IPS-18c (cell line): ENCODE measurements around the gene TMEM97.

Source experiments
- H3K4me3 ChIP-seq: 2 replicates; pipeline ENCODE4 v1.7.0; 2013; ENCODE audit warnings: low read depth, mild to moderate bottlenecking, low read length, moderate library complexity; ENCODE audit not compliant: insufficient read depth
- H3K9me3 ChIP-seq: one replicate; pipeline ENCODE4 v1.6.1; 2013; ENCODE audit warnings: mild to moderate bottlenecking, low read length, moderate library complexity; ENCODE audit not compliant: control insufficient read depth, insufficient read depth

Gene TMEM97

DNA sequence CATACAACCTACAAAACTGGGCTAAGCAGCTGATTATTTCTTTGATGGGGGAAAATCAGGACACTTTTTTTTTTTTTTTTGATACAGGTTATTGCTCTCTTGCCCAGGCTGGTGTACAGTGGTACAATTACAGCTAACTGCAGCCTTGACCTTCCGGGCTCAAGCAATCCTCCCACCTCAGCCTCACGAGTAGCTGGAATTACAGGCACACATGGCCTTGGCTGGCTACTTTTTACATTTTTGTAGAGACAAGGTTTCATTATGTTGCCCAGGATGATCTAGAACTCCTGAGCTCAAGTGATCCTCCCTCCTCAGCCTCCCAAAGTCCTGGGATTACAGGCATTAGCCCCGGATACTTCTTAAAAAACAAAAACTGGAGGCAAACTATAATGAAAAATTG, 20.6 kb upstream of the TMEM97 start:
- no peaks in the 10 kb centered on the region for H3K9me3 ChIP-seq
- no peak overlapping the region for H3K4me3 ChIP-seq

DNA sequence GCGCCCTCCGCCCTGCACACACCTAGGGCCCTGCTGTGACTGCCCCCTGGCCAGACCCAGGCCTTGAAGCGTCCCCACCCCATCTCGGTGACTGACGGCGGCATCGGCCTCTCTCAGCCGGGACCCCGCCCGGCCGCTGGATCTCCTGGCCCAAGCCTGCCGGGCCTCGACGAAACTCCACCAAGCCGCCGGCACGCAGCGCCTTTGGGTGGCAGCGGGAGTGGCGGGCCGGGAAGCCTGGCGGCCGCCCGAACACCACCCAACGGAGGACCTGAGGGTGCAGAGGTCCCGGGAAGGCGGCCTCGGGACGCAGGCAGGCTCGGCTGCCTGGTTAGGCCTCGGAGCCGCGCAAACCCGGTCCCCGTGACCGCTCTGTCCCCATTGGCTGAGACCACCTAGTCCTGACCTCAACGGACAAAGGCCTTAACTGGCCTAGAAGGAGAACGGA, 12.0 kb upstream of the TMEM97 start:
- Histone ChIP-seq H3K9me3 (no peaks in the 10 kb centered on the region), H3K4me3 (no peak overlapping the region)

DNA sequence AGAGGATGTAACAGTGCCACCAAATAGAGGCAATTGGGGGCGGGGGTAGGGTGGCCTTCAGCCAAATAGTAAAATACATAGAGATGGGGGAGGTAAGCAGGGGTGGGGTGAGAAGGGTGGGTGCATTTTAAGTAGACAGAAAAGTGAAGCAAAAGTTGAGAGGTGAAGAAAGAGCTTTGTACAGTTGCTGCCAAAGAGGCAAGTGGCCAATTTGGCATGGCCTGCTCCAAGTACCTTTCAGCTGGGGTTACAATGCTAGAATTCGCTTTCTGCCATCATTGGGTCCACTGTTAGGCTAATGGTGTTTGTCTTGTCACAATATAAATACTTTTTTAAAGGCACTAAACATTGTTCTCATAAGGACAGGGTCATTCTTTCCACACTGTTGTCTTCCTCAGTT, 5.2 kb upstream of the TMEM97 start:
- H3K9me3 ChIP-seq: no peaks in the 10 kb centered on the region
- H3K4me3 ChIP-seq: no peak overlapping the region

DNA sequence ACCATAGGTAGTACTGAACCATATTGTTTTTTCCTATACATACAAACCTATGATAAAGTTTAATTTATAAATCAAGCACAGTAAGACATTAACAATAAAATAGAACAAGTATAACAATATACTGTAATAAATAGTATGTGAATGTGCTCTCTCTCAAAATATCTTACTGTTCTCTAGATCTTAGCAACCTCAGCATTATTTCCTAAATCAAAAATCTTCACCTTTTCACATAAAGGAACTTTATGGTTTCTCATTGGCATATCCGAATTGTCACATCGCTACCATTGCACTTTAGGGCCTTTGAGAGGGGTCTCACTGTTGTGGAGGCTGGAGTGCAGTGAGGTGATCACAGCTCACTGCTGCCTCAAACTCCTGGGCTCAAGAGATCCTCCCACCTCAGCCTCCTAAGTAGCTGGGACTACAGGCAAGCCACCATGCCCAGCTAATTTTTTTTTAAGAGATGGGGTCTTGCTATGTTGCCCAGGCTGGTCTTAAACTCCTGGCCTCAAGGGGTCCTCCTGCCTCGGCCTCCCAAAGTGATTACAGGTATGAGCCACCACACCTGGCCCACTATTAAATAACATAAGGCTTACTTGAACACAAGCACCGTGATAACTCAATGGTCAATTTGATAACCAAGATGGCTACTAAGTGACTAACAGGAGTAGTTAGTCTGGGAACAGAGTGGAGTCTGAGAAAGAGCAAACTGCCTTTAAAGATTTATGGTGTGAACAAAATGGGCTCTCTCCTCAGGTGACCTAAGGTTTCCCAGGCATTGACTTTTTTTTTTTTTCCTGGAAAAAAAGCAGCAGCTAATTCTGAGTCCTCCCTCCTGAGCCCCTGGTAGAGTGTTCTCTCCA, 2.9 kb upstream of the TMEM97 start:
- H3K4me3 ChIP-seq: no peak overlapping the region
- no peaks in the 10 kb centered on the region for H3K9me3 ChIP-seq

DNA sequence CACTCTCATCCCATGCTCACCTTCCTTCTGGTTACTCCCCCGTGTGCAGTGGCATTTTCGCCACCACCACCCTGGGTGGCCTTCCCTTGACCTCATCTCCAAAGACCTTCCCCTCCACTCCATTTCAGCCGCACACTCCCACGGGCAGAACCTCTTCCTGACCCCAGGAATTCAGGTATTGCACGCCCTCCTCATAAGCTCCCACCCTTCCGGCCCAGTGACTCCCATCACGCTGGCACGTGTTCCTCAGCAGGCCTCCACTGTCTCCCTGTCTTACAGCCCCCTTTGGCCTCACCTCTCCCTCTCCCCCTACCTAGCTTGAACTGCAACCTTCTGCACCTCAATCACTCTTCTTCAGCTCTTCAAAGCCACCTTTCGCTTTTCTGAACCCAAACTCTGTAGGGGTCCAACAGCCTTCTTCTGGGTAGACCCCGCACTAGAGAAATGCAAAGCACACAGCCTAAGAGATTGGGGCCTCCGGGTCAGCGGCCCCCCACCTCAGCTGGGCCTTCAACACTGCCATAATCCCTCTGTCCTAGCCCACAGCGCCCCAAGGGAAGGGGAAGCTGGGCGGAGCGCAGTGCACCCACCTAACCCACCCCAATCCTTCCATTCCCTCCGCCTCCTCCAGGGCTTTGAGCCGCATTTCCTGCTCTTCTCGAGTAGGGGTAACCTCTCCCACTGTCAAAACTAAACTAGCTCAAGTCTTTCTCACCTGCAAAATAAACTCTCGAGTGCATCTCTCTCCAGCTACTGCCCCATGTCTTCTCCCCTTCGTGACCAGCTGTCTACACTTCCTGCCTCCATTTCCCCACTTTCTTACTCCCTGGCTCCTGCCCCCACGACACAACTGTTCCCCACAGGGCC, 1.7 kb upstream of the TMEM97 start:
- Histone ChIP-seq H3K9me3 (no peaks in the 10 kb centered on the region), H3K4me3 (peak overlapping the region; percentile 81)

DNA sequence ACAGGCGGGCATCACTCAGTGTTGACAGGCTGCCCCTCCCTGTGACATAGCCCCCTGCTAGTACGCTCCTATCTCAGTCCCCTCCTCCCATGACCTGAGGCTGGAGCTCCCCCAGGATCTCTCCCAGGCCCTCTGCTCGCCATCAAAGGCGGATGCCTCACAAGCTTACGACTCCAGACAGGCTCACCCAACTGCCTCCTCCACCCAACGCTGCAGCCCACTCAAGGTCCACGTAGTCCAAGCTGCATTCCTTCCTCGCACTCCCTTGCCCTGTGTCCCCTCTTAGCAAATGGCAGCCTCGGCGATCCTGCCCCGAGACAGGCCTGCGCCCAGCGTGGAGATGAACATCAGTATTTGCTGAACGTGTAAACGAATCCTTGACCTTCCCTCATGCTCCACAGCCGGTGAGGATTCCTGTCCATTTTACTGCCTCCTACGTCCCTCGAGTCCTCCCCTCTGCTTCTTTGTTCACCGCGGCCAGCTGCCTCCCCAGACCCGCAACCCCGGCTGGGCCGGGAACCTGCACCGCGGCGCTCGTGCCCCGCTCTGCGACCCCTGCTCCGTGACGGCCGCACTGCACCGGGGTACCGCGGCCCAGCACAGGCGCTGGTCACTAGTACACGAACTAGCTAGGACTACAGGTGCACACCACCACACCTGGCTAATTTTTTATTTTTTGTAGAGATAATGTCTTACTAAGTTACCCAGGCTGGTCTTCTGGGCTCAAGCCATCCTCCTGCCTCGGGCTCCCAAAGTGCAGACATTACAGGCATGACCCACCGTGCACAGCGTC, 838 bp upstream of the TMEM97 start:
- Histone ChIP-seq H3K9me3 (no peaks in the 10 kb centered on the region), H3K4me3 (peak overlapping the region; percentile 81)

DNA sequence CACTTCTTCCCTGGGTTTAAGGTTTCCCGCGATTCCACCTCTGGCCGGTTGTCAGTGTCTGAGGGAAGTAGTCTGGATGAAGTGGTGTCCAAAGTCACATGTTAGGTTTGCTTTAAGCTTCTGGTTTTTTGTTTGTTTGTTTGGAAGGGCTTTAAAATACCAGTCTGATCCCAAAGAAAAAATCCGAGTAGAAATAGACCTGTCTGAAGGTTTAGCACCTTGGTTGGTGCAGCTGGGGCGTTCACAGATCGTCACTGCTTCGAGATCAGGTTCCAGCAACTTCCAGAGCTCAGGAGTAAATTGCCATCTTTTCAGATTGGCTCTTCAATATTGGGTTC, 567 bp downstream of the TMEM97 start:
- Histone ChIP-seq H3K9me3 (no peaks in the 10 kb centered on the region), H3K4me3 (peak overlapping the region; percentile 81)

DNA sequence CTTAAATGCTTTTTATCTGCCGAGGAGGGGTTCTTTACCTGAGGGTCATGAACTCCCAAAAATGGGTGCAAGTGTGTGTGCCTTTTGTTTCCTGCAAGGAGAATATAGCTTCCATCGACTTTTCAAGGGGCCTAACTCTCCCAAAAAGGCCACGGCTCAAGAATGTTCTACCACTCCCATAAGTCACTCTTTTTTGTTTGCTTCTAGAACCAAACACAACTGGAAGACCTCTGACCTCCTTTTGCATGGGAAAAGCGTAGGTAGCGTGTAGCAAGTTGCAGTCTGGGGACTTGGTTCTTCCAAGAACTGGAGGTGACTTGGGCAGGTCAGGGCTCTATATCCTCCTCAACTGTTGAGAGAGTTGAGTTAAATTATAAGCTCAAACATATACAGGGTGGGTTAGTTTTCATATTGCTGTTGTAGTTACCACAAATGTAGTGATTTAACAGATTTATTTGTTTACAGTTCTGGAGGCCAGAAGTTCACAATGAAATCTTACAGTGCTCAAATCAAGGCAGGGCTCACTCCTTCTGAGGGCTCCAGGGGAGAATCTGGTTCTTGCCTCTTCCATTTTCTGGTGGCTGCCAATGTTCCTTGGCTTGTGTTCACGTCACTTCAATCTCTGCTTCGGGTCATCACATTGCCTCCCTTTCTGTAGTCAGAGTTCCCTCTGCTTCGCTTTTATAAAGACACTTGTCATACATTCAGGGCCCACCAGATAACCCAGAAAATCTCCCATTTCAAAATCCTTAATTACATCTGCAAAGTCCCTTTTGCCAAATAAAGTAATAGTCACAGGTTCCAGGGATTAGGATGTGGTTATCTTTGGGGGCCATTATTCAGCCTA, 1.4 kb downstream of the TMEM97 start:
- peak overlapping the region; percentile 81 for H3K4me3 ChIP-seq
- no peaks in the 10 kb centered on the region for H3K9me3 ChIP-seq

DNA sequence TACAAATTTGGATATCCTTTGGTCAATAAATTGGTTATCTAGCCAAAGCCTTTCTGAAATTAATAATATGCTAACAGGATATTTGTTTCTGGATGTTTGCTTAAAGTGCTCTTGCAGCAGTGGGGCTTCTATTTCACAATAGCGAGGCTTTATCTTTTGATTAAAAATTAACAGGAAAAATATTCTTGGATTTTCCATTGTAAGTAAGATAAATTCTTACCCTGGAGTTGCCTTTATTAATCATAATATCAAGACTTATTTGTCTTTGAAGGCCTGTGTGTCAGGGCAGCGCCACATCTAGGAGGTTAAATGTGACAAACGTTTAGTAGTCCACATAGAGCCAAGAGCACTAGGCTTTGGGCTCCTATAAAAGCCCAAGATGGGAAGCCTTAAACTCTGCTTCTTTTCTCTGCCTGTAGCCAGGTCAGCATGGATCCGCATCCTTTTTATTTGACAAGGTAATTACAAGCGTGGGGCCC, 5.3 kb downstream of the TMEM97 start:
- H3K4me3 ChIP-seq: no peak overlapping the region
- H3K9me3 ChIP-seq: peaks cover 2% of the 10 kb centered on the region

DNA sequence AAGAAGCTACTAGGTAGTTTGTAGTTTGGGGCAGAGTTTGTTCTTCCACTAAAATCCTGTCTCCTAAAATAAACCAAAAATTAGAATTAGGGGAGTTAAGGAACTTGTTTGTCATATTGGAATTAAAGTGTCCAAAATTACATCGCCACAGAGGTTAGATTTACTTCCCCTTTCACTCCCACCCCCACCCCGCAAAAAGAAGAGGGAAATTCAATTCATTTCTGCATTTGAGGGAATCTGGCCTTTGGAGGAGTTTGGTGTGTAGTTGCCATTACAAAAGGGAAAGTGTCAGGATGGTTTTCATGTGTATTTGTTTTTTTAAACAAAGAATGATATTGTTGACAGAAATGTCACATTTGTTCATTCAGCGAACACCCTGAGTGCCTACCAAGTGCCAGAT, 5.8 kb downstream of the TMEM97 start:
- peaks cover 2% of the 10 kb centered on the region for H3K9me3 ChIP-seq
- H3K4me3 ChIP-seq: no peak overlapping the region

DNA sequence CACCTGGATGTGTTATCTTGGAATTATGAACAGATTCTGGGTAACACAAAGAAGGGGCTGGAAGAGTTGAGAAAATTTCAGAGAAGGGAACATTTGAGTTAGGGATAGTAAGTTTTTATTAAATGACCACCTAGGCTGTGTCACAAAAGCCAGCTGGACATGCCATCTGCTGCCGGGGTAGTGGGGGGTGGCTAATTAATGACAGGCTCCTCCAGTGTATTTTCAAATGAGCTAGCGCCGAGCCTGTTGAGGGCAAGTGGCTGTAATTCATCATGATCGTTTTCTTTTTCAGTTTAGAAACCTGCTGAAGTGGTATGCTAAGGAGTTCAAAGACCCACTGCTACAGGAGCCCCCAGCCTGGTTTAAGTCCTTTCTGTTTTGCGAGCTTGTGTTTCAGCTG, 6.2 kb downstream of the TMEM97 start:
- H3K4me3 ChIP-seq: no peak overlapping the region
- peaks cover 2% of the 10 kb centered on the region for H3K9me3 ChIP-seq

DNA sequence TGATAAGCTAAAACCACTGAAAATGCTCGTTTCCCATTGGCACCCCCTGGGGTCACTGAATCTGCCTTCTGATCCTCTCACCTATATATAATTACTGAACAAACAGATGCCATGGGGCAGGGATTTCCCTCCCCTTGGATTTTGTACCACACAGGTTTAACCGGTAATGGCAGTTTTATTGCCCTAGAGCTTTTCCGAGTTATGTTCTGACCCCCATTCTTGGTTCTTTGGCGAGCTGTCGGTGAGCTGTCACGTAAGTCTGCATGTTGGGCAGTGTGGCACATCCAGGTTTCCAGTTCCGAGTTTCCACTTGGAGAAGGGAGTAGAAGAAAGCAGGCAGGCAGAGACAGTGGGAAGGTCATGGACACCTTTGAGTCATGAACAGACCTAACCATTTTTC, 7.1 kb downstream of the TMEM97 start:
- Histone ChIP-seq H3K9me3 (peaks cover 2% of the 10 kb centered on the region), H3K4me3 (no peak overlapping the region)

DNA sequence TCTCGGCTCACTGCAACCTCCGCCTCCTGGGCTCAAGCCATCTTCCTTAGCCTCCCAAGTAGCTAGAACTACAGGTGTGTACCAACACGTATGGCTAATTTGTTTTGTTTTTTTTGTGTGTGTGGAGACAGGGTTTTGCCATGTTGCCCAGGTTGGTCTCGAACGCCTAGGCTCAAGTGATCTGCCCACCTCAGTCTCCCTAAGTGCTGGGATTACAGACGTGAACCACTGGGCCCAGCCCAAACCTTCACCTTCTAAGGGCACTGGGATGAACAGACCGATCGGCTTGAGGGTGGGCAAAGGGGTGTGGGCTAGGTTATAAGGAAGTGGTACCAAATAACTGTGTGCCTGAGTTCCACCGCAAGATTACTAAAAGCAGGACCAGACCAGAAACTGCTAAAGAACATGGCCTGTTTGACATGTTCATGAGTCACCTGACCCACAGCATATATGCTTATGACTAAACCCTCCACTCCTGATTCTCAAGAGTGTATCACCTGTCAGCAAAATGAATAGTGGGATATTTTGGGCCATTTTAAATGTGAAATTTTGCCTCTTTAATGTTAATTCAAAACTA, 8.1 kb downstream of the TMEM97 start:
- no peak overlapping the region for H3K4me3 ChIP-seq
- peaks cover 2% of the 10 kb centered on the region for H3K9me3 ChIP-seq

DNA sequence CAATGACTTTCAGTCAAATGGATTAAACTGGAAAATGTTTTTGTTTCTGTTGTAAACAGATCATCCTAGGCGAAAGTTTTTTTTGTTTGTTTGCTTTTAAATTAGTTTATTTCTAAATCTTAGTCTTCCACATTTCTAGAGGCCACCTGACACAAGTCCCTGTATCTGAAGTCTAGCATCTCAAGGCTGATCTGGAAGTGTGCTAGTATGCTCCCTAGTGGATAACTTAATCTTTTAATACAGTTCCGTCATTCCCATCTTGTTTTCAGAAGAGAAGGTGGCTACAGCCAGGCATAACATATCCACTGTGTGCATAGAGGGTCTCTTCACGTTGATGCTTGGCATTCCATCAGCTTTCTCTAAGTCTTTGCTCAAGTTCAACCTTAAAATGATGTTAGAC, 8.7 kb downstream of the TMEM97 start:
- Histone ChIP-seq H3K4me3 (no peak overlapping the region), H3K9me3 (peaks cover 2% of the 10 kb centered on the region)

DNA sequence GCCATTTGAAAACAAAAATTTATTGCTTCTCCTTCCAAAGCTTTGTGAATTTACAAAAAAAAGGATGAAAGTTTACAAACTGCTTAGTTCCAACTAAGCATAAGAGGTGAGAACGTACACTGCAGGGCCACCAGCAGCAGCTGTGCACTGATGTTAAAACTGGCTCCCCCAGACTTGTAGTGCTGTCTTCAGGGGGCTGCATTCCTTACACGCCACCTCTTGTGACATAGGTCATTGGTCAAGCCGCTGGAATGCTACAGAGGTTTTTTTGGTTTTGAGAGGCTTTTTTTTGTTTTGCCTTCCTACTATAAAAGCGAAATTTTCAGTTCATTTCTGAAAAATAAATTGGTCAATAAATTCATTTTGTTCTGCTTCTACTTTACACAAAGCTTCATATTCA, 9.3 kb downstream of the TMEM97 start:
- H3K9me3 ChIP-seq: peaks cover 2% of the 10 kb centered on the region
- H3K4me3 ChIP-seq: no peak overlapping the region

DNA sequence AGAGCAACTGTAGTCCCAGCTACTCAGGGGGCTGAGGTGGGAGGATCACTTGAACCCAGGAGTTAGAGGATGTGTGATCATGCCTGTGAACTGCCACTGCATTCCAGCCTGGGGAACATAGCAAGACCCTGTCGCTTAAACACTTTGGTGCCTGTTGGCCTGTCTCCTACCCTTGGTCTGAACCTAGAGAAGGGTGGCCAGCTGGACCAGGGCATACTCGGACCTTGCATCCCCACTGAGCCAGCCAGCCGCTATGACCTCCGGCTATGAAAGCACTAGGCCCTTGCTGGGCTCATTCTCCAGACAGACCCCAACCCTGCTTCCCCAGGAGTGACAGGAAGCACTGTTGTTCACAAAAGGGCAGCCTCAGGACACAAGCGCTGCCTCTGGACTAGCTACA, 11.7 kb downstream of the TMEM97 start:
- Histone ChIP-seq H3K9me3 (peaks cover 2% of the 10 kb centered on the region), H3K4me3 (no peak overlapping the region)
